Activated CD4-positive, alpha-beta T cell treated with anti-CD3 and anti-CD28 coated beads, Interleukin-2, amount 10 ng/mL, durations not matched to agents 7 days and 5 days (primary cell): ENCODE measurements around the gene APBA1. TPM values are rescaled to one million over a fixed set of nuclear protein-coding genes. Genes with fewer than 3 reads are reported as not detected.

Source experiments
- CTCF ChIA-PET: fragments of 350-600 bp; sonication (Branson Sonifier 250); formaldehyde crosslinking; loops from one replicate; lab custom pipeline; 2021; ENCODE audit warnings: antibody characterized with exemption; lab: Charles Lee
- POLR2A ChIA-PET: fragments of 350-600 bp; sonication (Branson Sonifier 250); formaldehyde crosslinking; loops from one replicate; lab custom pipeline; 2021; ENCODE audit warnings: antibody characterized with exemption; lab: Charles Lee
- DNase-seq: peaks from one replicate; pipeline ENCODE4 v3.0.0-alpha.2; 2020
- H3K27ac Mint-ChIP-seq: one replicate; pipeline ENCODE4 v1.8.0; 2021; ENCODE audit warnings: mild to moderate bottlenecking, moderate library complexity, mixed read lengths
- H3K27me3 Mint-ChIP-seq: one replicate; pipeline ENCODE4 v1.8.0; 2021; ENCODE audit warnings: mixed read lengths
- H3K36me3 Mint-ChIP-seq: one replicate; pipeline ENCODE4 v1.8.0; 2021; ENCODE audit warnings: low read depth, mixed read lengths
- H3K4me1 Mint-ChIP-seq: one replicate; pipeline ENCODE4 v1.8.0; 2021; ENCODE audit warnings: mixed read lengths
- H3K4me3 Mint-ChIP-seq: one replicate; pipeline ENCODE4 v1.8.0; 2021; ENCODE audit warnings: mild to moderate bottlenecking, moderate library complexity, mixed read lengths
- H3K9me3 Mint-ChIP-seq: one replicate; pipeline ENCODE4 v1.8.0; 2021; ENCODE audit warnings: mixed read lengths
- total RNA-seq, 2 experiments: library from RNA; stranded (reverse); gene quantifications; one replicate each; pipeline ENCODE4 v1.2.3, GENCODE V29; 2021

Gene APBA1
- total RNA-seq, 2 experiments from 2014 or later, result 1.6 to 2.3 TPM

DNA sequence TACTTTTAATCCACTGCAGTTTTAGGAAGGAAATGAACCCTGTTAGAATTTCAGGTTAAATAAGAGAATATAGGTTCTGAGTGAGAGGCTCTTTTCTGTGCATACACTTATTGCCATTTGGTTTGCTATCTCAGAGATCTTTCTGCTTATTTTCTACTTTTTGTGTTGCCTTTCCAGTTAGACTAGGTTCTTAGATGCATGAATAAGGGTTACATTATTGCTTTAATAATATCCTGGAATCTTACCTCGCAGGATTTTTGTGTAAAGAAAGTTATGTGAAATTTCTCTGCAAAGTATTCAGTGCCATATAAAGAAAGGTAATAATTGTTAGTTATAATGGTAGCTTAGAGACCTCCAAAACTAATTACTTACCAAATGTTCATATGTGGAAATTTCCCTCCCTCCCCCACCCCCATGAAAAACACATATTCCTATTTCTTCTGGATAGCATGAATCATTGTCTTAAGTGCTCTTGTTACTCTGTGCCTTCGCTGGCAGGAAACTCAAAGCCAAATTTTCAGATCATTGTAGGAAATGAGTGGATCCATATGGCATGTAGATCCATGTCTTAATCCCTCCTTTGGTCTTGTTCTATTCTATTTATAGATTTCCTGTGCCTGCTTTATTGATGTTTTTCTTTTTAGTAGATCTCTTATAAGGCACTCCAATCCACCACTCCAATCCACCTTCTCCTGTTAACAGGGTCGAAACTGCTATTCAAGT lies 2.7 kb upstream of the APBA1 start:
- H3K4me3 Mint-ChIP-seq, result no peak overlapping the region
- POLR2A ChIA-PET, result no interaction called here
- no peak for DNase-seq

DNA sequence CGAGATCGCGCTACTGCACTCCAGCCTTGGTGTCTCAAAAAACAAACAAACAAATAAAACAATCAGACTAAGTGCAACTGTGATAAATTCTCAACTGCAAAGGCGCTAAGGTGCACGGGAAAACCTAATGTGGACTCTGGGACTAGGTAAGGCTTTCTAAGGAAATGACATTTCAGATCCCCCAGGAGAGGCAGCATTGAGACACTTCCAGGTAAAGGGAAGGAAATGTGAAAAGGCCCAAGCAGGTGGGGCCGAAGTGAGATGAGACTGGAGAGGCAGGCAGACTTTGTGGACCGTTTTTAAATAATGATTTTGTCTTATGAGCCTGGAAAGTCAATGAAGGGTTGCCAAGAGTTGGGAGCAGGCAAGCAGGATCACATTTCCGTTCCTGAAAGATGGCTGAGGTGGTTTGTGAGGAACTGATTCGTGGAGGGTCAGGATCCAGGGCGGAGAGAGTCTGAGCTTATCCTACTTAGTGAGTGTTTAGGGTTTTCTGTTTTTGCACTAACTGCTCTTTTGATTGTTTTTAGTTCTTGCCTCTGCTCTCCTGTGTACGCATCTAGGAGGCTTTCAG lies 2.0 kb upstream of the APBA1 start:
- Mint-ChIP-seq H3K9me3 (no peaks in the 10 kb centered on the region), H3K36me3 (no peaks in the 10 kb centered on the region), H3K27ac (no peak overlapping the region), H3K4me3 (no peak overlapping the region), H3K27me3 (peaks cover 38% of the 10 kb centered on the region), H3K4me1 (peaks cover 12% of the 10 kb centered on the region)
- ChIA-PET CTCF (interaction anchor here (0.8 to 1.7 kb wide), 4 partner anchors 12 to 63 kb away, joined by 3 to 4 read pairs (median 3); no protein-coding TSS in a partner anchor), POLR2A (interaction anchor here (0.6 kb wide), 1 partner anchor 119 kb away, joined by 4 read pairs; no protein-coding TSS in a partner anchor)
- no peak for DNase-seq

More for the DNA sequence above, 2.7 kb upstream of the APBA1 start:
- Mint-ChIP-seq H3K36me3 (no peaks in the 10 kb centered on the region), H3K27ac (no peak overlapping the region), H3K9me3 (no peaks in the 10 kb centered on the region), H3K27me3 (peaks cover 40% of the 10 kb centered on the region), H3K4me1 (peaks cover 12% of the 10 kb centered on the region)
- CTCF ChIA-PET, result interaction anchor here (1.7 kb wide), 1 partner anchor 15 kb away, joined by 3 read pairs; no protein-coding TSS in a partner anchor

DNA sequence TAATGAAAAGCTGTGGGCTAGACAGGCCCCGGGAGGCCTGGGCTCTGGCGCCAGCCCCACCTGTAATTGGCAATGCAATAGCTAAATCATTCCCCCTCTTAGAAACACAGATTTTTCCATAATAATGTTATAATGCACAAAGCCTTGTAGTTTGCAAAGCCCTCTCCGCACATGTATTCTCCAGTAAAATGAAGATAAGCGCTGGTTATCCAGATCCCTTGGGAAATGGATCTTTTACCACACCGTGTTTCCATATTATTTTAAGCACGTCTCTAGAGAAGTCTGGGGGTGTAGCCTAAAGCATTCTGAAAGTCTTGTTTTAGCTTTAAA lies 1.1 kb upstream of the APBA1 start:
- Mint-ChIP-seq H3K9me3 (no peaks in the 10 kb centered on the region), H3K27me3 (peaks cover 31% of the 10 kb centered on the region), H3K27ac (no peak overlapping the region), H3K36me3 (no peaks in the 10 kb centered on the region), H3K4me3 (peak overlapping the region; percentile 72), H3K4me1 (peaks cover 12% of the 10 kb centered on the region)
- CTCF ChIA-PET, result interaction anchor here (0.8 to 1.7 kb wide), 5 partner anchors 9 to 64 kb away, joined by 3 to 4 read pairs (median 3); no protein-coding TSS in a partner anchor
- no peak for DNase-seq
- POLR2A ChIA-PET, result interaction anchor here (0.6 kb wide), 1 partner anchor 120 kb away, joined by 4 read pairs; no protein-coding TSS in a partner anchor

DNA sequence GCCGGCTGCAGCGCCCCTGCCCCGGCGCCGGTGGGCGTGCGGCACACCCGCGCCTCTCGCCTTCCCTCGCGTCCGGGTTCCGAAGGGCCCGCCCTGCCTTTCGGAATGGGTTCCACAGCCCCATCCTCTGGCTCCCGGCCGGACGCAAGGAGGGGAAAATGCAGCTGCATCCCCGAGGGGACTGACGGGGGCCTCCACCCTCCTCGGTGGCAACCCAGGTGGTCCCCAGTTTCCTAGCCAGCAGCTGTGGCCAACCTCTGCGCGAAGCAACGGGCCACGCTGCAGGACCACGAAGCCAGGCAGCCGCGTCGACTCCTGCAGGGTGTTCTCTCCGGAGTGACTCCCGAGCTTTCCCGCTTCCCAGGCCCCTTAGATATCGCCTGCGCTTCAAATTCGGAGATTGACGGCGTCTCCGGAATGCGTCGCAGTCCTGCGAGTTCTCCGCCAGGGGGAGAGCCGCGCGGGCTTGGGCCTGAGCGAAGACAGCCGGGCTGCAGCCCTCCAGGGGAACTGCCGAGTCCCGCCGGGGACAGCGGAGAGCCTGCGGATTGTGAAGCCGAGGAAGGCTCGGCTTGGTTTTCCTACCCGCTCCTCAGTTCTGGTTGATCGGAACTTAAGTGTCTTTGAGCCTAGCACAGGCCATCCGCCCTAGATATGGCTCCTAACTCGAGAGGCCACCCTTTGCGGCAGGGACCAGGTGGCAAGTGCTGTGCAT lies 582 bp upstream of the APBA1 start:
- Mint-ChIP-seq H3K4me3 (peak overlapping the region; percentile 72), H3K4me1 (peaks cover 12% of the 10 kb centered on the region), H3K36me3 (no peaks in the 10 kb centered on the region), H3K9me3 (no peaks in the 10 kb centered on the region), H3K27me3 (peaks cover 31% of the 10 kb centered on the region), H3K27ac (no peak overlapping the region)
- ChIA-PET POLR2A (no interaction called here), CTCF (interaction anchor here (0.8 to 1.7 kb wide), 6 partner anchors 8 to 247 kb away, joined by 3 to 4 read pairs (median 3); no protein-coding TSS in a partner anchor)
- DNase-seq, result peak; percentile 77

DNA sequence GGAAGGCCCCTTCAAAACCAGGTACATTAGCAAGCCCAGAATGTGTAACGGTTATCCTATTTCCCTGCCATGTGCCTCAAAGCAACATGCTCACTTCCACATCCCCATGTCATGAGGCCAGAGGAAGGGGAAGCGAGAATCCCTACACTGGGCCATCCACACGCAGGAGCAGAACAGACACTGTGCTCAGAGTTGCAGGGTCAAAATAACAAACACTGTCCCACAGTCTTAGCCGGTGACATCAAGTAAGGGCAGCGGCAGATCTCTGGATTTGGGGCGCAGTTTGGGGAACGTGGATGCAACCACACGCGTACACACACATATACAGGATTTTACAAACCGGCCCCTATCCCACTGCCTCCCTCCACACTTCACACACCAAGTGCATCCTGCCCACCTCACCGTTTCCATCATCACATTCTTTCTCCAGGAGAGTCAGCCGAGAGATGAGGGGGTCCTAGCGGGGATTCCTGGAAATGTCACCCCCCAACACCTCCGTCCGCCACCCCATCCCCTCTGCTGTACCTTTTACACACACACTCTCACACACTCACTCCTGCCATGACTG lies 776 bp downstream of the APBA1 start:
- CTCF ChIA-PET, result no interaction called here
- Mint-ChIP-seq H3K27me3 (peaks cover 32% of the 10 kb centered on the region), H3K36me3 (no peaks in the 10 kb centered on the region), H3K4me3 (peak overlapping the region; percentile 57), H3K27ac (no peak overlapping the region), H3K9me3 (no peaks in the 10 kb centered on the region), H3K4me1 (peaks cover 12% of the 10 kb centered on the region)
- POLR2A ChIA-PET, result no interaction called here
- DNase-seq, result no peak

DNA sequence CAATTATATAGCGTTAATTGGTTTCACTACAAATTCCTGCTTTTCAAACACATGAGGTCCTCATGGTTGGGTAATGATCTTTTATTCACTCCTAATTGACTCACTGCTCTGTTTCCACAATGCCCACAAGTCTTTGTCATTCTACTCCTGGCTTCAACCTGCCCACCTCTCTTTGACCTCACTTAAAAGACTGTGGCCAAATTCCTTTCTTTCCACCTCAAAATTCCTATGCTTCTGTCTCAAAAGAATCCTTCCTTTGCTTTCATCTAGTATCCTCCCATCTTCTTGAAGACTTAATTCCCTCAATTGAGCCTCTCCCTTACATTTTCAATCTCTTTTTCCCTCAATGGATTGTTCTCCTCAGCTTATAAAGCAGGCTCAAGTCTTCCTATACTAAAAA lies 4.9 kb downstream of the APBA1 start:
- H3K27ac Mint-ChIP-seq, result no peak overlapping the region
- H3K4me3 Mint-ChIP-seq, result no peak overlapping the region
- ChIA-PET CTCF (no interaction called here), POLR2A (no interaction called here)
- H3K27me3 Mint-ChIP-seq, result peaks cover 36% of the 10 kb centered on the region
- DNase-seq, result no peak
- H3K9me3 Mint-ChIP-seq, result no peaks in the 10 kb centered on the region
- H3K4me1 Mint-ChIP-seq, result peaks cover 6% of the 10 kb centered on the region
- H3K36me3 Mint-ChIP-seq, result no peaks in the 10 kb centered on the region

DNA sequence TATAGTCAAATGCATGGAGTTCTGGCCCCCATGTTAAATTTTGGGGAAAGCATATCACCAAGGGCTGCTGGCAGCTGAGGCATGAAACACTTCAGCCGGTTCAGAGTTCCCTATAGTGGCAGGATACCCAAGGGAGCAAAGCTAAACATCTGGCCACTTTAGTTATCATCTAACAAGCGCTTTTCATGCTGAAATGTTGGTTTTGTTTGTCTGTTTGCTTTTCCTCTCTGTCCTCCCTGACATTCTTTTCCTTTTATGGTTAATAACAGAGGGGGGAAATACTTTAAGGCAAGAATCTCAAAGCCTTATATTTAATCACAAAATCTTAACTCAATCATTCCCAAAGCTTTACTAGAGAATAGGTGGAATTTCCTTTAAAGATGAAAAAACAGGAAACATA lies 11.9 kb downstream of the APBA1 start:
- peaks cover 26% of the 10 kb centered on the region for H3K27me3 Mint-ChIP-seq
- no peak overlapping the region for H3K27ac Mint-ChIP-seq
- no peaks in the 10 kb centered on the region for H3K4me1 Mint-ChIP-seq
- H3K4me3 Mint-ChIP-seq, result no peak overlapping the region
- ChIA-PET POLR2A (no interaction called here), CTCF (no interaction called here)
- H3K36me3 Mint-ChIP-seq, result no peaks in the 10 kb centered on the region
- no peak for DNase-seq
- H3K9me3 Mint-ChIP-seq, result no peaks in the 10 kb centered on the region

DNA sequence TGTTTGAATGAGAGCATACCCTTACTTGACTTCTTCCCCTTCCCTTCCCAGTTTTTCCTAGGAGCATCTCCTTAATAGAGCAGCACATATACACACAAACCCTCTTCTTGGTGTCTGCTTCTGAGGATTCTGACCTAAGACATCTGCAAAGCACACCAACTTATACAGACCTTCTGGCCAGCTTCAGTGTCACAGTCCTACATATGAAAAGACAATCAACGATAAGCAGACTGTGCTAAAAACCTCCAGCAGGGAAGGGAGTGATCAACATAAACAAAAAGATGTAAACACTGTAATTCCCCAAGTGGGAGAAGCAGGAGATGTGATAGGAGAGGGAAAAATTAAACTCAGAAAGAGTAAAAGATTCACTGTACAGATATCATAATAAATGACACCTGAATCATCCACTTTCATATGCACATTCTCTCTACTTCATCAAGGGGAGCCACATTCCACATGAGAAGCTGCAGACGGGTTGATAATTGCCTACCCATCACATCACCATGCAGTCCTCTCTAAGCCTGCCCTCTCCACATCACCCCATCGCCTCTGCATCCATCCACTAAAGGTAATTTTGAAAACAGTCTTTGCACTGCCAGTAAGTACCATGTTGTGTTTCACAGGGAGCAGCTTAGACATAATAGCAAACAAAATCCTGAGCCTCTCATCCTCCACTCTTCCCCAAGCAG lies 13.0 kb downstream of the APBA1 start:
- CTCF ChIA-PET, result no interaction called here

DNA sequence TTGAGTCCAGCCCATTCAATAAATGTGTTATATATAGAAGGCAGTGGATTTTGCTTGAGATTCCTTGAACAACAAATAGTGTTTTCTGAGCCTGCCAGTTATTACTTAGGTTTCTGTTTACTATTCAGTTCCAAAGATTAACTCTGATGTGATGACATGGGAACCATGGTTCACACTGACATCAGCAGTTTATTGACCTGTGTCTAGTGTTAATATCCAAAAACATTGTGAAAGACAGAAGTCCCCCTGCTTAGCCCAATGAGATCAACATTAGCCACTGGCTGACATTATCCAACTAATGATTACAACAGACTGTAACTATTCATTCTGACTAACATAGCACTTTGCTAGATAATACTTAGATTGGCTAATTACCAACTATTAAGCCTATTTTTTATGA lies 14.9 kb downstream of the APBA1 start:
- H3K27me3 Mint-ChIP-seq, result peaks cover 15% of the 10 kb centered on the region
- no peak overlapping the region for H3K4me3 Mint-ChIP-seq
- H3K4me1 Mint-ChIP-seq, result no peaks in the 10 kb centered on the region
- ChIA-PET POLR2A (no interaction called here), CTCF (no interaction called here)
- H3K27ac Mint-ChIP-seq, result no peak overlapping the region
- DNase-seq, result no peak
- no peaks in the 10 kb centered on the region for H3K9me3 Mint-ChIP-seq
- H3K36me3 Mint-ChIP-seq, result no peaks in the 10 kb centered on the region

More for the DNA sequence above, 13.0 kb downstream of the APBA1 start:
- H3K36me3 Mint-ChIP-seq, result no peaks in the 10 kb centered on the region
- DNase-seq, result no peak
- no peaks in the 10 kb centered on the region for H3K9me3 Mint-ChIP-seq
- no peaks in the 10 kb centered on the region for H3K4me1 Mint-ChIP-seq
- H3K27ac Mint-ChIP-seq, result no peak overlapping the region
- H3K27me3 Mint-ChIP-seq, result peaks cover 21% of the 10 kb centered on the region
- POLR2A ChIA-PET, result no interaction called here
- H3K4me3 Mint-ChIP-seq, result no peak overlapping the region

DNA sequence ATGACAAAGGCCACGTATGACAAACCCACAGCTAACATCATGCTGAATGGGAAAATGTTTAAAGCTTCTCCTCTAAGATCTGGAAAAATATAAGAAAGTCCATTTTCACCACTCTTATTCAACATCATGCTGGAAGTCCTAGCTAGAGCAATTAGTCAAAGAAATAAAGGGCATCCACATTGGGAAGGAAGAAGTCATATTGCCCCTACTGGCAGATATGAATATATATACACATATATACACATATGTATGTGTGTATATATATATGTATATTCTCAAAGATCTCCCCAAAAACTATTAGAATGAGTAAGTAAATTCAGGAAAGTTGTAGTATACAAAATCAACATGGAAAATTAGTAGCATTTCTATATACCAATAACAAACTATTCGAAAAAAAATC lies 17.1 kb downstream of the APBA1 start:
- Mint-ChIP-seq H3K27me3 (peaks cover 8% of the 10 kb centered on the region), H3K27ac (no peak overlapping the region), H3K4me3 (no peak overlapping the region), H3K9me3 (no peaks in the 10 kb centered on the region), H3K4me1 (no peaks in the 10 kb centered on the region), H3K36me3 (no peaks in the 10 kb centered on the region)
- ChIA-PET CTCF (interaction anchor here (0.8 kb wide), 1 partner anchor 108 kb away, joined by 3 read pairs; no protein-coding TSS in a partner anchor), POLR2A (no interaction called here)
- no peak for DNase-seq

DNA sequence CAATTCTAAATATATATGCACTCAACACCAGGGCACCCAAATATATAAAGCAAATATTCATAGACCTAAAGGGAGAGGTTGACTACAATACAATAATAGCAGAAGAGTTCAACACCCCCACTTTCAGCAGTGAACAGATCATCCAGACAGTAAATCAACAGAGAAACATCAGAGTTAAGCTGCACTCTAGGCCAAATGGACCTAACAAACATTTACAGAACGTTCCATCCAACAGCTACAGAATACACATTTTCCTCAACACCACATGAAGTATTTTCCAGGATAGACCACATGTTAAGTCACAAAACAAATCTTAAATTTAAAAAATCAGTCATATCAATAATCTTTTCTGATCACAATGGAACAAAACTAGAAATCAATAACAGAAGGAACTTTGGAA lies 18.9 kb downstream of the APBA1 start:
- Mint-ChIP-seq H3K4me1 (no peaks in the 10 kb centered on the region), H3K27me3 (peaks cover 11% of the 10 kb centered on the region), H3K27ac (no peak overlapping the region), H3K36me3 (no peaks in the 10 kb centered on the region), H3K4me3 (no peak overlapping the region), H3K9me3 (no peaks in the 10 kb centered on the region)
- DNase-seq, result no peak
- ChIA-PET CTCF (no interaction called here), POLR2A (no interaction called here)

DNA sequence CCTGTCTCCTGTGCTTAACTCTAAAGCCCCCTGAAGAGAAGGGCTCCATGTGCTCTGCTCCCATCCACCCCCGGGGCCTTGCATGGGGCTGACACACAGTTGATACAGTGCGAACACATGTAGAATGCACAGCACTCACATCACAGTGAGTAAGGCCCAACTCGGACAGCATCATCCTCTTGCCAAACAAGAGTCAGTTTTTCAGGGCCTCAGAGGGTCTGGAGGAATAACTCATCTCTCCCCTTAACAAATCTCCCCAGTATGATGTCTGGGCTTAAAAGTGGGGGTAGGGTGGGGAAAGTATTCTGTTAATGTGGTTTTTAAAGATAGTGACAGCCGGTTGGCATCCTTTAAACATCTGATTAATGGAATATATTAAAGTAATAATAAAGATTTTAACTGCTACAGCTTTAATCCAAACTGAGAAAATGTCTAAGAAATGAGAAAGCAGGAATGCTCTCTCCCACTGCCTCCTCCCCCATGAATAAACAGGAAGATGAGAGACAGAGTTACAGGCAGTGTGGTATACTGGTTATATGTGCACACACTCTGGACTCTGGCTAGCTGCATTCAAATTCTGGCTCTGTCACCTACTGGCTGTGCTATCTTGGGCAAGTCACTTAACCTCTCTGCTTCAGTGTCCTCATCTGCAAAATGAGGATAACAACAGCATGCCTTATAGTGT lies 22.5 kb downstream of the APBA1 start:
- POLR2A ChIA-PET, result no interaction called here
- DNase-seq, result no peak
- Mint-ChIP-seq H3K4me1 (no peaks in the 10 kb centered on the region), H3K36me3 (no peaks in the 10 kb centered on the region), H3K9me3 (no peaks in the 10 kb centered on the region), H3K4me3 (no peak overlapping the region), H3K27me3 (peaks cover 10% of the 10 kb centered on the region), H3K27ac (no peak overlapping the region)
- CTCF ChIA-PET, result no interaction called here
